Endodermal cell (in vitro differentiated cells): ENCODE data around the gene MKLN1. TPM values are rescaled to one million over a fixed set of nuclear protein-coding genes. Genes with fewer than 3 reads are reported as not detected.
A peak's percentile ranks its signal among the peaks of the same experiment; 100 is the strongest.
"Not testable (repeated sequence)": the region's sequence is repeated elsewhere in the genome, so short reads cannot be mapped to it uniquely, and the experiment has no call there.

Experiments
- DNase-seq: peaks from one replicate; pipeline ENCODE4 v3.0.0-alpha.2; 2017
- H3K27ac ChIP-seq: 2 replicates; pipeline ENCODE4 v1.5.1; 2013; ENCODE audit warnings: mild to moderate bottlenecking, low read depth, low read length, moderate library complexity
- H3K27me3 ChIP-seq: 2 replicates; pipeline ENCODE4 v1.6.1; 2013; ENCODE audit warnings: mild to moderate bottlenecking, low read length, moderate library complexity; ENCODE audit not compliant: insufficient read depth, control insufficient read depth, poor library complexity, severe bottlenecking
- H3K36me3 ChIP-seq: 2 replicates; pipeline ENCODE4 v1.7.0; 2013; ENCODE audit warnings: mild to moderate bottlenecking, low read length, moderate library complexity; ENCODE audit not compliant: control insufficient read depth, insufficient read depth
- H3K4me1 ChIP-seq: one replicate; pipeline ENCODE4 v1.7.0; 2013; ENCODE audit warnings: low read length; ENCODE audit not compliant: control insufficient read depth, insufficient read depth
- H3K4me3 ChIP-seq: 2 replicates; pipeline ENCODE4 v1.5.1; 2013; ENCODE audit warnings: mild to moderate bottlenecking, low read length, moderate library complexity
- H3K9ac ChIP-seq: 2 replicates; pipeline ENCODE4 v1.6.1; 2013; ENCODE audit warnings: mild to moderate bottlenecking, low read length, moderate library complexity; ENCODE audit not compliant: poor library complexity, severe bottlenecking; ENCODE audit errors: extremely low read depth
- H3K9me3 ChIP-seq: 2 replicates; pipeline ENCODE4 v1.6.1; 2013; ENCODE audit warnings: mild to moderate bottlenecking, low read length, moderate library complexity; ENCODE audit not compliant: control insufficient read depth
- H3K27ac Mint-ChIP-seq: 2 replicates; pipeline ENCODE4 v1.8.0; 2020; ENCODE audit warnings: mixed read lengths
- H3K27me3 Mint-ChIP-seq: 2 replicates; pipeline ENCODE4 v1.8.0; 2021; ENCODE audit warnings: mild to moderate bottlenecking, mixed read lengths; ENCODE audit not compliant: insufficient read depth
- H3K36me3 Mint-ChIP-seq: 2 replicates; pipeline ENCODE4 v1.8.0; 2020; ENCODE audit warnings: low read depth, mixed read lengths
- H3K4me1 Mint-ChIP-seq: 2 replicates; pipeline ENCODE4 v1.8.0; 2020; ENCODE audit warnings: mixed read lengths
- H3K4me3 Mint-ChIP-seq: 2 replicates; pipeline ENCODE4 v1.8.0; 2020; ENCODE audit warnings: mild to moderate bottlenecking, moderate library complexity, mixed read lengths
- H3K9me3 Mint-ChIP-seq: 2 replicates; pipeline ENCODE4 v1.8.0; 2020; ENCODE audit warnings: mild to moderate bottlenecking, mixed read lengths
- CTCF ChIP-seq: fragments of 200-600 bp; sonication (generic); conservative IDR thresholded peaks from 2 replicates; pipeline ENCODE4 v1.5.0; 2021; ENCODE audit warnings: antibody characterized with exemption, mild to moderate bottlenecking
- WGBS, 2 experiments: methylation state at CpG; one replicate each; pipeline versions ENCODE4 v1.1.5 to v1.1.7; 2013; ENCODE audit warnings: missing lambda C conversion rate in 2 of 2, mixed read lengths in 1 of 2; ENCODE audit not compliant: insufficient coverage in 1 of 2, insufficient read length in 1 of 2; 5-methylcytosine and 5-hydroxymethylcytosine counted together
- total RNA-seq, 2 donors: library from RNA; stranded (reverse); fragmentation: NEBNext Ultra II Directional in 1 of 2; extraction: Animal tissue kit (Norgen Biotek cat#: 25700) in 1 of 2; gene quantifications; 2 replicates in 1 of 2; 3 replicates in 1 of 2; pipeline ENCODE4 v1.2.1, GENCODE V29; 2021

The MKLN1 gene
- total RNA-seq, 2 donors from 2014 or later: 69.3 to 71.8 TPM

- no peak overlapping the region for H3K4me3 Mint-ChIP-seq
- H3K27me3 Mint-ChIP-seq: no peaks in the 10 kb centered on the region
- 72 to 75% methylated on average over 2 to 8 of the region's 8 CpGs for WGBS, 2 experiments
- peaks cover 5% of the 10 kb centered on the region for H3K4me1 ChIP-seq
- peak; percentile 82 for TF ChIP-seq CTCF
- H3K36me3 ChIP-seq: no peaks in the 10 kb centered on the region
- H3K27ac ChIP-seq: no peak overlapping the region
- peak; percentile 73 for DNase-seq
- peaks cover 25% of the 10 kb centered on the region for H3K9me3 Mint-ChIP-seq
- peaks cover 24% of the 10 kb centered on the region for H3K9me3 ChIP-seq
- no peak overlapping the region for H3K4me3 ChIP-seq
- H3K36me3 Mint-ChIP-seq: peaks cover 5% of the 10 kb centered on the region
- no peak overlapping the region for H3K27ac Mint-ChIP-seq
- peaks cover 7% of the 10 kb centered on the region for H3K4me1 Mint-ChIP-seq
- no peaks in the 10 kb centered on the region for H3K27me3 ChIP-seq
- H3K9ac ChIP-seq: no peak overlapping the region
These were observed 24.6 kb upstream of the MKLN1 start for GRCh38 chr7:131302876-131303707.

DNA sequence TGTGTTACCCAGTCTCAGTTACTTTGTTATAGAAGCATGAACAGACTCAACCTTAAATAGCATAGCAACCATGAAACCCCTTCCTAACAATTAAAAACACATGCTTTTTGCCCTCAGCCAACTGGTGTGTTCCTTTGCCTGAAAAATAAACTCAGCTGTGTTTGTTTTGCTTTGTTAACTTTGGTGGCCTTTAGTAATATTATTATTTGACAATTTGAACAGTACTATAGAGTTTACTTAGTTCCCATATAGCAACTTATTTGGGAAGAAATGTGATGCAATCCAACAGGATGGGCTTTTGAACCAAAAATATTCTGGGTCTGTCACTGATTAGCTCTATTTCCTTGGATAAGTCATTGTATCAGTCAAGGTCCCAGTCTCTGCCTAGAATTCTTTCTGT lies 22.5 kb upstream of the MKLN1 start:
- DNase-seq: no peak
- H3K27ac Mint-ChIP-seq: no peak overlapping the region
- no peak overlapping the region for H3K4me3 Mint-ChIP-seq
- H3K9me3 Mint-ChIP-seq: peaks cover 44% of the 10 kb centered on the region
- H3K4me1 Mint-ChIP-seq: peaks cover 7% of the 10 kb centered on the region
- no peak overlapping the region for H3K4me3 ChIP-seq
- H3K9ac ChIP-seq: no peak overlapping the region
- peaks cover 38% of the 10 kb centered on the region for H3K9me3 ChIP-seq
- H3K27ac ChIP-seq: no peak overlapping the region
- H3K27me3 ChIP-seq: no peaks in the 10 kb centered on the region
- H3K27me3 Mint-ChIP-seq: no peaks in the 10 kb centered on the region
- peaks cover 5% of the 10 kb centered on the region for H3K4me1 ChIP-seq
- no peak for TF ChIP-seq CTCF
- H3K36me3 Mint-ChIP-seq: peaks cover 12% of the 10 kb centered on the region
- no peaks in the 10 kb centered on the region for H3K36me3 ChIP-seq

- not testable (repeated sequence) for H3K27ac Mint-ChIP-seq, H3K36me3 ChIP-seq, H3K4me3 ChIP-seq, H3K4me1 ChIP-seq, H3K27me3 ChIP-seq, DNase-seq, H3K4me3 Mint-ChIP-seq, H3K9ac ChIP-seq, H3K27ac ChIP-seq, H3K27me3 Mint-ChIP-seq, H3K4me1 Mint-ChIP-seq
- peaks cover 47% of the 10 kb centered on the region for H3K9me3 ChIP-seq
- H3K9me3 Mint-ChIP-seq: peaks cover 53% of the 10 kb centered on the region
- H3K36me3 Mint-ChIP-seq: peaks cover 15% of the 10 kb centered on the region
- WGBS, 2 experiments: 91 to 94% methylated on average over 2 to 3 of the region's 3 CpGs
These were observed 21.6 kb upstream of the MKLN1 start for GRCh38 chr7:131306041-131306440.

DNA sequence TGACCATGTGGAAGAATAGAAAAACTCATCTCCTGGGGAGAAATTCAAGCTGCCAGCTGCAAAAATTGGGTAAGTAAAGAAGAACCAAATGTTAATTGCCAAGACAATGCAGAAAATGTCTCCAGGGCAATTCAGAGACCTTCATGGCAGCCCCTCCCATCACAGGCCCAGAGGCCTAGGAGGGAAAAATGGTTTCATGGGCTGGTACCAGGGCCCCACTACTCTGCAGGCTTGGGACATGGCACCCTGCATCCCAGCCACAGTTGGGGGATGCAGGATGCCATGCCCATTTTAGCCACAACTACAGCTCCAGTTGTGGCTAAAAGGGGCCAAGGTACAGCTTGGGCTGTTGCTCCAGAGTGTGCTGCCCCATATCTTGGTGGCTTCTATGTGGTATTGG lies 20.9 kb upstream of the MKLN1 start:
- H3K27ac Mint-ChIP-seq: no peak overlapping the region

More for the DNA sequence above, 20.9 kb upstream of the MKLN1 start:
- Mint-ChIP-seq H3K4me3 (no peak overlapping the region), H3K9me3 (peaks cover 59% of the 10 kb centered on the region), H3K4me1 (no peaks in the 10 kb centered on the region), H3K36me3 (peaks cover 15% of the 10 kb centered on the region), H3K27me3 (no peaks in the 10 kb centered on the region)
- no peak for DNase-seq
- H3K4me1 ChIP-seq: no peaks in the 10 kb centered on the region
- TF ChIP-seq CTCF: no peak
- H3K9me3 ChIP-seq: peaks cover 54% of the 10 kb centered on the region
- no peak overlapping the region for H3K9ac ChIP-seq
- H3K27ac ChIP-seq: no peak overlapping the region
- no peaks in the 10 kb centered on the region for H3K27me3 ChIP-seq
- no peaks in the 10 kb centered on the region for H3K36me3 ChIP-seq
- H3K4me3 ChIP-seq: no peak overlapping the region
